ENCODE data around the gene UBR3. TPM values are rescaled to one million over a fixed set of nuclear protein-coding genes. Genes with fewer than 3 reads are reported as not detected.
"Not testable (repeated sequence)": the region's sequence is repeated elsewhere in the genome, so short reads cannot be mapped to it uniquely, and the experiment has no call there.

UBR3 gene
- total RNA-seq, 1 experiment from 2014 or later, result 24.5 TPM

DNA sequence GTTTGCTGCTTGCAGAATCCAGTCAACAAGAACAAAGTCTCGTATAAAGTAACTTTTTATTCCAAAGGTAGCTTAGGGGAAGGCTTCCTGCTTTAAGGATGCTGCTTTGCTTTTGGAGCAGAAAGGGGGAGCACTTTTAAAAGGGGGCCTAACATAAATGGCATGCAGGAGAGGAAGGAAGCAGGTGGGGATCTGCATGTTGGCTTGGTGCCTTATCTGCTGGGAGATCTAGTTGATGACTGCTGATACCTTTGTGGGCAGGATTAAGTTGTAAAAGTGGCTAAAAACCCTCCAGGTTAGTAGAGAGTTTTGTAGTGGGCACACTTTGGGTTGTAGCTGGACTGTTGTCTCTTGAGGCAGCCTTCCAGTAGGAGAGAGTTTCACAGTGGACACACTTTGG lies 22.5 kb downstream of the UBR3 start:
- peaks cover 2% of the 10 kb centered on the region; the same call in 1 of the 2 replicates for H3K9me3 ChIP-seq
- no peak overlapping the region for H3K4me3 ChIP-seq
- DNase-seq, result no peak
- peaks cover 16% of the 10 kb centered on the region for H3K36me3 ChIP-seq
- H3K27me3 ChIP-seq, result no peaks in the 10 kb centered on the region

DNA sequence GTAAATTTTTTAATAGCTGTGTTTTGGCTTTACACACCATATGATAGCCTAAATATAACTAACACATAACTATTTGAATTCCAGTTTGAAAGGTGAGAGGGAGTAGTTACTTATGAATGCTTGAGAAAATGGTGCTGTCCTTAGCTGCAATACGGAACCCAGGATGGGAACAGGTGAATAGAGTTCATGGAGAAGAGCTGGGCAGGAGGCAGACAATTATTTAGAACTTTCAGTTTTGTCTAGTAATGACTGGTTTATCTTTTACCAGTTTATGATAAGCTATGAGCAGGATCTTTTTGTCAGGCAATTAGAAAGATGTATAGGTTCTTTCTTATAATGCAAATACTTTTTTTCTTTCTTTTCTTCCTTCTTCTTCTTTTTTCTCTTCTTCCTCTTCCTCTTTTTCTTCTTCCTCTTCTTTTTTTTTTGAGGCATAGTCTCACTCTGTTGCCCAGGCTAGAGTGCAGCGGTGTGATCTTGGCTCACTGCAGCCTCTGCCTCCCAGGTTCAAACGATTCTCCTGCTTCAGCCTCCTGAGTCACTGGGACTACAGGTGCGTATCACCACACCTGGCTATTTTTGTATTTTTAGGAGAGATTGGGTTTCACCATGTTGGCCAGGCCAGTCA lies 25.9 kb downstream of the UBR3 start:
- Histone ChIP-seq H3K4me3 (no peak overlapping the region), H3K27me3 (no peaks in the 10 kb centered on the region), H3K36me3 (peaks cover 10% of the 10 kb centered on the region), H3K9me3 (peaks cover 2% of the 10 kb centered on the region; the same call in 1 of the 2 replicates)
- no peak for DNase-seq

DNA sequence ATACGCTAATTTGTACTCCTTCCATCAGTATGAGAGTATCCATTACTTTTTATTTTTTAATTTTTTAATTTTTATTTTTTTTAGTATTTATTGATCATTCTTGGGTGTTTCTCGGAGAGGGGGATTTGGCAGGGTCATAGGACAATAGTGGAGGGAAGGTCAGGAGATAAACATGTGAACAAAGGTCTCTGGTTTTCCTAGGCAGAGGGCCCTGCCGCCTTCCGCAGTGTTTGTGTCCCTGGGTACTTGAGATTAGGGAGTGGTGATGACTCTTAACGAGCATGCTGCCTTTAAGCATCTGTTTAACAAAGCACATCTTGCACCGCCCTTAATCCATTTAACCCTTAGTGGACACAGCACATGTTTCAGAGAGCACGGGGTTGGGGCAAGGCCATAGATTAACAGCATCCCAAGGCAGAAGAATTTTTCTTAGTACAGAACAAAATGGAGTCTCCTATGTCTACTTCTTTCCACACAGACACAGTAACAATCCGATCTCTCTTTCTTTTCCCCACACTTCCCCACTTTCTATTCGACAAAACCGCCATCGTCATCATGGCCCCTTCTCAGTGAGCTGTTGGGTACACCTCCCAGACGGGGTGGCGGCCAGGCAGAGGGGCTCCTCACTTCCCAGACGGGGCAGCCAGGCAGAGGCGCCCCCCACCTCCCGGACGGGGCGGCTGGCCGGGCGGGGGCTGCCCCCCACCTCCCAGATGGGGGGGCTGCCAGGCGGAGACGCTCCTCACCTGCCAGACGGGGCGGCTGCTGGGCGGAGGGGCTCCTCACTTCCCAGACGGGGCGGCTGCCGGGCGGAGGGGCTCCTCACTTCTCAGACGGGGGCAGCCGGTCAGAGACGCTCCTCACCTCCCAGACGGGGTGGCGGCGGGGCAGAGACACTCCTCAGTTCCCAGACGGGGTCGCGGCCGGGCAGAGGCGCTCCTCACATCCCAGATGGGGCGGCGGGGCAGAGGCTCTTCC lies 28.3 kb downstream of the UBR3 start:
- not testable (repeated sequence) for H3K9me3 ChIP-seq, H3K27me3 ChIP-seq, H3K36me3 ChIP-seq, DNase-seq, H3K4me3 ChIP-seq

DNA sequence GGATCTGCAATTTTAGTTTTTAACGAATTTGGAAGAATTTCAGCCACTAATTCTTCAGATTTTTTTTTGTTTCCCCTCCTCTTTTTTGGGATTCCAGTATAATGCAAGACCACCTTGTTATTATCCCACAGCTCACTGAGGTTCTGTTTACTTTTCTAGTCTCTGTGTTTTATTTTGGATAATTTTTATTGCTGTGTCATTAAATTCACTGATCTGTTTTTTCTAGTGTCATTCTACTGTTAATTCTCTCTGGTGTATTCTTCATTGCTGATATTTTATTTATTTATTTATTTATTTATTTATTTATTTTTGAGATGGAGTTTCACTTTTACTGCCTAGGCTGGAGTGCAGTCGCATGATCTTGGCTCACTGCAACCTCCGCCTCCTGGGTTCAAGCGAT lies 32.2 kb downstream of the UBR3 start:
- H3K4me3 ChIP-seq, result no peak overlapping the region
- DNase-seq, result no peak
- H3K9me3 ChIP-seq, result no peaks in the 10 kb centered on the region
- no peaks in the 10 kb centered on the region for H3K27me3 ChIP-seq
- peaks cover 2% of the 10 kb centered on the region; the same call in 1 of the 2 replicates for H3K36me3 ChIP-seq

DNA sequence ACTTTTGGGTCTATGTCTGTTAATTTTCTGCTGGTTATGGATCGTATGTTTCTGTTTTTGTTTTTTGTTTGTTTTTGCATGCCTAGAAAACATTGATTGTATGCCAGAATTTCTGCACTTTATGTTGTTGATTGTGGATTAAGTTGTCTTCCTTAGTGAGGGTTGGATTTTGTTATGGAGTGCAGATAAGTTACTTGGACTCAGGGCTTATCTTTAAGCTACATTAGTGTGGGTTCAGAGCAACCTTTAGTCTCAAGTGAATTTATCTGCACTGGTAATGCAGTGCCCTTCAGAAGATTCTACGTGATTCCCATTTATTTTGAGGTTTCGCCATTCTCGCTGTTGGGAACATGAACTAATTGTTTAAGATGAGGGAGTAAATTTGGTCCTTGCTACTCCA lies 32.9 kb downstream of the UBR3 start:
- H3K4me3 ChIP-seq, result no peak overlapping the region
- no peaks in the 10 kb centered on the region for H3K9me3 ChIP-seq
- DNase-seq, result no peak
- no peaks in the 10 kb centered on the region for H3K27me3 ChIP-seq
- peaks cover 2% of the 10 kb centered on the region; the same call in 1 of the 2 replicates for H3K36me3 ChIP-seq

- DNase-seq, result no peak
- peaks cover 2% of the 10 kb centered on the region; the same call in 1 of the 2 replicates for H3K36me3 ChIP-seq
- H3K9me3 ChIP-seq, result no peaks in the 10 kb centered on the region
- no peak overlapping the region for H3K4me3 ChIP-seq
- no peaks in the 10 kb centered on the region for H3K27me3 ChIP-seq
Observed at GRCh38 chr2:169862816-169863215, 35.6 kb downstream of the UBR3 start.

DNA sequence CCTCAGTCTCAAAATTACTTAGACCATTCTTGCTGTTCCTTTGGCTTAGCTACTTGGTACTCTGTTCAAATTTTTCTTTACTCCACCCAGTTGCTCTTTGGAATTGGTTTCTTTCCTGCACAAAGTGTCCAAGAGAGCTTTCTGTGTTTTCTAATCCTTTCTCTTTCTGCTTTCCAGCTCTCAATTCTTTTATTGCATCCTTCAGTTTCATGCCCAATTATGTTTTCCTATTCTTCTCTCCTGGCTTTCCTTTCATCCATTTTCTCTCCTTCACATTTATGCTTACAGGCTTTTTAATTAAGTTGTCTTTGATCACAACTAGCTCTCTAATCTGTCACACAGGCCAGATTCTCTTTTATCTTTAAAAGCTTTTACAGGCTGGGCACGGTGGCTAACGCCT lies 38.2 kb downstream of the UBR3 start:
- H3K4me3 ChIP-seq, result no peak overlapping the region
- no peak for DNase-seq
- H3K36me3 ChIP-seq, result peaks cover under 1% of the 10 kb centered on the region; the same call in 1 of the 2 replicates
- H3K27me3 ChIP-seq, result no peaks in the 10 kb centered on the region
- H3K9me3 ChIP-seq, result no peaks in the 10 kb centered on the region

DNA sequence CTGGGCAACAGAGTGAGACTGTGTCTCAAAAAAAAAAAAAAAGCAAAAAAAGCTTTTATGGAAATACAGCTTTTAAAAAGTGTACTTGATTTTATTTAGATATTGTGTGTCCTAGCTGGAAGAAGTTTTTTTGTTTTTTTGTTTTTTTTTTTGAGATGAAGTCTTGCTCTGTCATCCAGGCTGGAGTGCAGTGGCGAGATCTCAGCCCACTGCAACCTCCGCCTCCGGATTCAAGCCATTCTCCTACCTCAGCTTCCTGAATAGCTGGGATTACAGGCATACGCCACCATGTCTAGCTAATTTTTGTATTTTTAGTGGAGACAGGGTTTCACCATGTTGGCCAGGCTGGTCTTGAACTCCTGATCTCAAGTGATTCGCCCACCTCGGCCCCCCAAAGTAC lies 39.0 kb downstream of the UBR3 start:
- not testable (repeated sequence) for DNase-seq, H3K27me3 ChIP-seq, H3K4me3 ChIP-seq, H3K36me3 ChIP-seq, H3K9me3 ChIP-seq

- DNase-seq, result no peak
- Histone ChIP-seq H3K27me3 (no peaks in the 10 kb centered on the region), H3K36me3 (no peaks in the 10 kb centered on the region), H3K9me3 (no peaks in the 10 kb centered on the region), H3K4me3 (no peak overlapping the region)
Observed at GRCh38 chr2:169867579-169867978, 40.3 kb downstream of the UBR3 start.

DNA sequence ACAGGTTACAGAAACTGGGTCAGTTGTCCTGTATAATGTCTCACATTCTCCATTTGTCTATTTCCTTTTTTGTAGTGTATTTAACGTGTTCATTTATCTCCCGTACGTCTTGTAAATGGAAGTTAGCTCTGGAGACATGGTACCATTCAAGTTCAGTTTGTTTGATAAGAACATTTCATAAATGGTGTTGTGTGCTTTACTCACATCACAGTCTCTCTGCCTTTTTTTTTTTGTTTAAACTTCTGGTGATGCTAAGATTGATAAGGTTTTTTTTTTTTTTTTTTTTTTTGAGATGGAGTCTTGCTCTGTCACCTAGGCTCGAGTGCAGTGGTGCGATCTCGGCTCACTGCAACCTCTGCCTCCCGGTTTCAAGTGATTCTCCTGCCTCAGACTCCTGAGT lies 41.7 kb downstream of the UBR3 start:
- Histone ChIP-seq H3K27me3 (no peaks in the 10 kb centered on the region), H3K36me3 (no peaks in the 10 kb centered on the region), H3K9me3 (no peaks in the 10 kb centered on the region), H3K4me3 (no peak overlapping the region)
- DNase-seq, result no peak

- H3K4me3 ChIP-seq, result not testable (repeated sequence)
Observed at GRCh38 chr2:169871369-169871768, 44.1 kb downstream of the UBR3 start.

DNA sequence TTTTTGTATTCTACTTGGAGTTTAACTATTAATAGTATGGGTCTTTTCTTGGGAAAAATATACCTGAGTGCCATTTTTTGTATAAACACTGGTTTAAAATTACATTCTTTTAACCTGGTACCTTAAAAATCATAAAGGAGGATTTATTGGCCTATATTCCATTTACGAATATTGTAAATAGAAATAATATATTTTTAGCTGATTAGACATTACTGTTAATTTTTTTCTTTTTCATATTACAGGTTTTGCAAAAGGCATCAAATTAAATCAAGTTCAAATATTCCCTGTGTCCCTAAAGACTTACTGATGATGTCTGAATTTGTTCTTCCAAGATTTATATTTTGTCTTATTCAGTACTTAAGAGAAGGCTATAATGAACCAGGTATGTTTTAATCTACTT lies 44.7 kb downstream of the UBR3 start:
- H3K36me3 ChIP-seq, result peaks cover under 1% of the 10 kb centered on the region
- DNase-seq, result no peak

More at GRCh38 chr2:169871369-169871768, 44.1 kb downstream of the UBR3 start:
- not testable (repeated sequence) for H3K9me3 ChIP-seq, H3K36me3 ChIP-seq, DNase-seq, H3K27me3 ChIP-seq

DNA sequence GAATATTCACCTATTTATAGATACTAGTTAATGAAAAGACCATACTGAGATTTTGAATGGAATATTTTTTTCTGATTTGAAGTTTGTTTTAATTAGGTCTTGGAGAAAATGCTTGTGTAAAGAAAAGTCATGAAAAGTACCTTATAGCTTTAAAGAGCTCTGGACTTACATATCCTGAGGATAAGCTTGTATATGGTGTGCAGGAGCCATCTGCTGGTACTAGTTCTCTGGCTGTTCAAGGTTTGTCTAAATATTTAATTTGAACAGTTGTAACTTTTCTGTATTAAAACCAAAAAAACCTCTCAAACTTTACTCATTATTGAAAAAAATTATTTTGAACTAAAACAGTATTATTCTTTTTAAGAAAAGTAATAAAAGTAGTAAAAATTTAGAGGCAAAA lies 50.1 kb downstream of the UBR3 start:
- H3K4me3 ChIP-seq, result no peak overlapping the region
- no peak for DNase-seq
- H3K36me3 ChIP-seq, result peaks cover 7% of the 10 kb centered on the region
- no peaks in the 10 kb centered on the region for H3K27me3 ChIP-seq
- no peaks in the 10 kb centered on the region for H3K9me3 ChIP-seq

More for the DNA sequence above, 44.7 kb downstream of the UBR3 start:
- Histone ChIP-seq H3K4me3 (no peak overlapping the region), H3K27me3 (no peaks in the 10 kb centered on the region), H3K9me3 (no peaks in the 10 kb centered on the region)

GRCh38 chr2:169887120-169887519 lies 59.9 kb downstream of the UBR3 start:
- H3K36me3 ChIP-seq, result peaks cover 16% of the 10 kb centered on the region
- H3K27me3 ChIP-seq, result no peaks in the 10 kb centered on the region
- H3K9me3 ChIP-seq, result no peaks in the 10 kb centered on the region
- no peak for DNase-seq
- no peak overlapping the region for H3K4me3 ChIP-seq

DNA sequence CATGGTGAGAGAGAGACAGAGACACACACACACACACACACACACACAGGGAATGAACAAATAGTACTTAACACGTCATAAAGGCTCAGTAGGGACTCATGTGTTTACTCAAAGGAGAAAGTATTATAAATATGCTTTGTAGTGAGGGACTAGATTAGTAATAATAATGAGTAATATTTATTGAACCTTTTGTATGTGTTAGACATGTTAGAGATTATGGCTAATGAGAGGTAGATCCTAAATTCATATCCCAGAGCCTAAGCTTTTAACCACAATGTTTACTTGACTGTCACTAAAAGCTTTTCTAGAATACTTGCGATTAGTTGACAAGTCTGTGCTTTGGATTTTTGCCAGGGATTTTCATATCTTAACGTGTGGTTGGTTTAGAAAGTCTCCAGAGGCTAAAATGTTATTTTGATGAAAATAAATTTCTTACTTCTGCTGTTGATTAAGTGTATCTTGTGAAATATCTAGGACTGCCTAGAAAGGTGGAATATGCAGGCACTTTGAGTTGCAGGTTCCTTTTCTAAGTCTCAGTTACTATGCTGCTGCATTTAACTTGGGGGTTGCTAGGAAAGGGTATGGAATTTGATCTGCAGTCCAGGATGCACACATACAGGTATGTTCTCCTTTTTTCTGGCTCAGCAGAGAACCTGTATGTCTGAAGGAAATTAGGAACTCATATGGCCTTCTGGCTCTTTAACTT lies 64.5 kb downstream of the UBR3 start:
- Histone ChIP-seq H3K27me3 (no peaks in the 10 kb centered on the region), H3K9me3 (no peaks in the 10 kb centered on the region), H3K4me3 (no peak overlapping the region), H3K36me3 (peaks cover 27% of the 10 kb centered on the region)
- DNase-seq, result no peak

- Histone ChIP-seq H3K36me3 (peaks cover 31% of the 10 kb centered on the region), H3K27me3 (no peaks in the 10 kb centered on the region), H3K9me3 (no peaks in the 10 kb centered on the region), H3K4me3 (no peak overlapping the region)
- DNase-seq, result no peak
Observed at GRCh38 chr2:169892951-169893350, 65.7 kb downstream of the UBR3 start.
